Sigmoid colon (tissue), 7 donors: ENCODE measurements around the gene MRPL38. TPM values are rescaled to one million over a fixed set of nuclear protein-coding genes. Genes with fewer than 3 reads are reported as not detected.
A peak's percentile ranks its signal among the peaks of the same experiment; 100 is the strongest.

ENCODE experiments used
- DNase-seq: peaks from one replicate; pipeline ENCODE4 v3.0.0-alpha.2; 2019
- H3K27ac ChIP-seq, 4 donors: fragments of 200-600 bp; sonication (generic); one replicate each; pipeline ENCODE4 v1.5.1; 2016 to 2019; ENCODE audit warnings: mild to moderate bottlenecking in 1 of 4
- H3K27me3 ChIP-seq, 3 donors: fragments of 200-600 bp; sonication (generic); one replicate each; pipeline ENCODE4 v1.5.1; 2019; ENCODE audit warnings: mild to moderate bottlenecking in 1 of 3
- H3K36me3 ChIP-seq, 4 donors: fragments of 200-600 bp; sonication (generic); one replicate each; pipeline ENCODE4 v1.5.1; 2016 to 2019
- H3K4me1 ChIP-seq, 4 donors: fragments of 200-600 bp; sonication (generic); one replicate each; pipeline ENCODE4 v1.5.1; 2017 to 2019
- H3K4me3 ChIP-seq, 4 donors: fragments of 200-600 bp; sonication (generic); one replicate each; pipeline ENCODE4 v1.5.1; 2017 to 2019; ENCODE audit warnings: mild to moderate bottlenecking in 2 of 4, moderate library complexity in 1 of 4
- H3K9me3 ChIP-seq, 4 donors: fragments of 200-600 bp in 3 of 4; sonication (generic) in 3 of 4; one replicate each; pipeline versions ENCODE4 v1.5.1 to v1.6.1; 2013 to 2019
- CTCF ChIP-seq, 4 experiments: fragments of 450-650 bp in 3 of 4; fragments of 200-600 bp in 1 of 4; IDR thresholded peaks; one replicate each; pipeline ENCODE4 v1.5.1; 2016 to 2019; ENCODE audit warnings: antibody characterized with exemption in 4 of 4, mild to moderate bottlenecking in 3 of 4, moderate library complexity in 2 of 4
- EP300 ChIP-seq, 4 donors: sonication (generic); formaldehyde crosslinking; IDR thresholded peaks; one replicate each; pipeline ENCODE4 v1.6.1; 2017; ENCODE audit warnings: antibody characterized with exemption in 4 of 4
- POLR2A ChIP-seq, 2 donors: fragments of 450-650 bp; IDR thresholded peaks; one replicate each; pipeline ENCODE4 v1.6.1; 2016; ENCODE audit warnings: antibody characterized with exemption in 2 of 2, mild to moderate bottlenecking in 2 of 2, moderate library complexity in 2 of 2
- POLR2AphosphoS5 ChIP-seq, 4 donors: sonication (generic); formaldehyde crosslinking; IDR thresholded peaks; one replicate each; pipeline ENCODE4 v1.6.1; 2017; ENCODE audit warnings: antibody characterized with exemption in 4 of 4
- WGBS, 2 donors: extraction: QIAGEN DNeasy Blood & Tissue Kit; methylation state at CpG; one replicate each; pipeline ENCODE4 v1.1.7; 2013; 5-methylcytosine and 5-hydroxymethylcytosine counted together
- intact Hi-C: fragments of 100-400 bp; cut with DNase I; formaldehyde crosslinking; loops from one replicate; pipeline ENCODE4 v1.15.1; 2023
- polyA plus RNA-seq, 3 donors: library from polyadenylated mRNA; stranded (reverse); fragments of 200-250 nt; gene quantifications; one replicate each; pipeline ENCODE4 v1.2.3, GENCODE V29; 2013
- total RNA-seq, 4 donors: library from RNA; depleted of rRNA; stranded (reverse); fragments of >200 nt; gene quantifications; one replicate each; pipeline ENCODE4 v1.1.0, GENCODE V29; 2016
- donor health status: healthy with polysubstance abuse.
- donor health status: Bipolar disorder and iron deficiency.
- donor health status: healthy.

The MRPL38 gene
- total and polyA plus RNA-seq, 7 donors = 32.8 to 71.5 (median 50.6) TPM

GRCh38 chr17:75900691-75901533, 3.8 kb downstream of the MRPL38 start:
- no peaks in the 10 kb centered on the region for H3K27me3 ChIP-seq
- H3K36me3 ChIP-seq = peaks cover 25 to 51% (median 34%) of the 10 kb centered on the region in 4 donors

DNA sequence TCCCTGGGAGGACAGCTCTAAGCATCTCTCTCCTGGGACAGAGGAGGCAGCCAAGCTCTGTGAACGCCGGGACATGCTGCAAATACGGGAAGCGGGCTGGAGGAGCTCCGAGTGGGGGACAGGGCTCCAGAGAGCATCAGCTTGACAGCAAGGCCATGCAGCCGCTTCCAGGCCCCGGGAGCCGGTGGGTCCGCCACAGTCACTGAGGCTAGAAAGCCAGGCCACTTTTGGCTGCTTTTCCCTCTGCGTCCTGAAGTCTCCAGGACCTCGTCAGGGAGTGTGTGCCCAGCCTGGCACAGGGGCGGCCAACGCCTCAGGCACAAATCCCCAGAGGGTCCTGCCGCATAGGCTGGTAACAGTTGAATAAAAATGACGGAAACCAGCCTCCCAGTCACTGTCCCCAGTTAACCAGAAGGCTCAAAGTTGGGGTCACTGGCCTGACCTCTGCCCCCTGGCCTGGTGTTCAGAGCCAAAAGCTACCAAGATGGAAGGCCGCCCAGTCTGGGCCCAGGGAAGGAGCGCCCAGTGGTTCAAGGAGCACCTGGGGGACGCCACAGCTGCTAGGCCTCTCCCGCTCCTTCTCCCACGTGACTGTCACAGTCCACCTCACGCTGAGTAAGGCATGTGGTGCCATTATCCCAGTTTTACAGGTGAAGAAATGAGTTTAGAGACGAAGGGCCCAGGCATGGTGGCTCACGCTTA, 4.8 kb downstream of the MRPL38 start:
- H3K27ac ChIP-seq = no peak overlapping the region
- H3K27me3 ChIP-seq = no peaks in the 10 kb centered on the region
- no peak overlapping the region for H3K4me3 ChIP-seq
- TF ChIP-seq EP300 (IDR thresholded peaks at IDR 0.05) (no peak), POLR2AphosphoS5 (IDR thresholded peaks at IDR 0.05) (no peak), POLR2A (IDR thresholded peaks at IDR 0.05) (no peak), CTCF (IDR thresholded peaks at IDR 0.05) (no peak)
- H3K9me3 ChIP-seq = no peaks in the 10 kb centered on the region
- DNase-seq = peak; percentile 66
- peaks cover 25 to 51% (median 34%) of the 10 kb centered on the region in 4 donors for H3K36me3 ChIP-seq
- H3K4me1 ChIP-seq = peaks cover 0 to 34% (median 28%) of the 10 kb centered on the region in 4 donors
- 92 to 95% methylated on average over 23 of the region's 23 CpGs for WGBS, 2 donors
- intact Hi-C loops = loop anchor here (5.0 to 10.0 kb wide), 2 partner anchors 123 to 175 kb away; partner anchors contain the start of genes GALR2, SRP68 and ZACN

More at GRCh38 chr17:75900691-75901533, 3.8 kb downstream of the MRPL38 start:
- Histone ChIP-seq H3K9me3 (no peaks in the 10 kb centered on the region), H3K4me1 (peaks cover 0 to 30% (median 22%) of the 10 kb centered on the region in 4 donors), H3K27ac (no peak overlapping the region), H3K4me3 (no peak overlapping the region)
- intact Hi-C loops = loop anchor here (10.0 kb wide), 1 partner anchor 174 kb away; the partner anchor contains the start of genes GALR2, SRP68 and ZACN
- DNase-seq = peak; percentile 55
- WGBS, 2 donors = 86 to 92% methylated on average over 13 of the region's 13 CpGs
- TF ChIP-seq CTCF (IDR thresholded peaks at IDR 0.05) = no peak
- TF ChIP-seq EP300 (IDR thresholded peaks at IDR 0.05) = no peak
- no peak for TF ChIP-seq POLR2A (IDR thresholded peaks at IDR 0.05)
- TF ChIP-seq POLR2AphosphoS5 (IDR thresholded peaks at IDR 0.05) = no peak

DNA sequence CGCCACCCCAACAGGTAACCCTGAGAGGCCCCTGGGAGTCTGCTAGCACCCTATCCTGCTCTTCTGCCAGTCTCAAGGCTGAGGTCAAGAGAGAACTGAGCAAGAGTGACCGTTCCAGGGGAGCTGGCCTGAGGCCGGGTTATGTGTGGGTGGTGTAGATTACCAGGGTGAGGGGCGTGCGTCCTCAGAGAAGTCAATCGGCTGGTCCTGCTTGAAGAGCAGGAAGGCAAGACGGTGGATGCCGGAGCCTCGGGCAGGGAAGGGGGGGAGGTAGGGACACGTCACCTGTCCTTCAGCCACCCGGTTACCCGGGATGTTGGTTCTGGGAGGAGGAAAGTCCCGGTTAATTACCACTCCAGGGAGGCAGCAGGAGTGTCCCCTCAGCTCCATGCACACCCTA, 5.3 kb downstream of the MRPL38 start:
- DNase-seq = peak; percentile 68
- Histone ChIP-seq H3K4me3 (no peak overlapping the region), H3K4me1 (peaks cover 0 to 39% (median 34%) of the 10 kb centered on the region in 4 donors), H3K27me3 (no peaks in the 10 kb centered on the region), H3K27ac (no peak overlapping the region), H3K36me3 (peaks cover 25 to 51% (median 34%) of the 10 kb centered on the region in 4 donors), H3K9me3 (no peaks in the 10 kb centered on the region)
- intact Hi-C loops = loop anchor here (5.0 kb wide), 1 partner anchor 122 kb away; a partner anchor contains a TSS
- 91 to 95% methylated on average over 13 of the region's 13 CpGs for WGBS, 2 donors
- TF ChIP-seq POLR2AphosphoS5 (IDR thresholded peaks at IDR 0.05) (no peak), EP300 (IDR thresholded peaks at IDR 0.05) (no peak), POLR2A (IDR thresholded peaks at IDR 0.05) (no peak), CTCF (IDR thresholded peaks at IDR 0.05) (no peak)

GRCh38 chr17:75898791-75899190, 5.9 kb downstream of the MRPL38 start:
- H3K36me3 ChIP-seq = peaks cover 25 to 51% (median 34%) of the 10 kb centered on the region in 4 donors
- no peaks in the 10 kb centered on the region for H3K9me3 ChIP-seq
- H3K4me3 ChIP-seq = no peak overlapping the region
- DNase-seq = peak; percentile 64
- no peak for TF ChIP-seq POLR2A (IDR thresholded peaks at IDR 0.05)
- TF ChIP-seq EP300 (IDR thresholded peaks at IDR 0.05) = no peak
- no peak for TF ChIP-seq CTCF (IDR thresholded peaks at IDR 0.05)
- TF ChIP-seq POLR2AphosphoS5 (IDR thresholded peaks at IDR 0.05) = no peak
- 96 to 97% methylated on average over 16 of the region's 16 CpGs for WGBS, 2 donors
- H3K27me3 ChIP-seq = no peaks in the 10 kb centered on the region
- intact Hi-C loops = loop anchor here (5.0 kb wide), 1 partner anchor 121 kb away; a partner anchor contains a TSS
- H3K27ac ChIP-seq = no peak overlapping the region
- H3K4me1 ChIP-seq = peaks cover 0 to 39% (median 34%) of the 10 kb centered on the region in 4 donors
